BLaER1 treated with 17β-estradiol and CSF1 and Interleukin-3, amounts not matched to agents 10 nM and 100 nM (cell line): ENCODE measurements around the gene HMG20B.
"Not testable (repeated sequence)": the region's sequence is repeated elsewhere in the genome, so short reads cannot be mapped to it uniquely, and the experiment has no call there.

ENCODE experiments used
- H3K27ac ChIP-seq, 11 experiments: shearing (Covaris generic); formaldehyde crosslinking; 2 replicates each; pipeline ENCODE4 v1.8.1; 2022
- H3K27me3 ChIP-seq, 11 experiments: shearing (Covaris generic); formaldehyde crosslinking; 2 replicates each; pipeline ENCODE4 v1.8.1; 2022
- H3K36me3 ChIP-seq, 11 experiments: shearing (Covaris generic); formaldehyde crosslinking; 2 replicates each; pipeline ENCODE4 v1.8.1; 2022
- H3K4me1 ChIP-seq, 10 experiments: shearing (Covaris generic); formaldehyde crosslinking; 2 replicates each; pipeline ENCODE4 v1.8.1; 2022
- H3K4me2 ChIP-seq, 11 experiments: shearing (Covaris generic); formaldehyde crosslinking; 2 replicates each; pipeline ENCODE4 v1.8.1; 2022
- H3K4me3 ChIP-seq, 10 experiments: shearing (Covaris generic); formaldehyde crosslinking; 2 replicates each; pipeline ENCODE4 v1.8.1; 2022
- H3K9ac ChIP-seq, 11 experiments: shearing (Covaris generic); formaldehyde crosslinking; 2 replicates each; pipeline ENCODE4 v1.8.1; 2022
- H3K9me3 ChIP-seq, 11 experiments: shearing (Covaris generic); formaldehyde crosslinking; replicated peaks in 1 of 11; 2 replicates each; pipeline ENCODE4 v1.8.1; 2022
- H4K20me1 ChIP-seq, 11 experiments: shearing (Covaris generic); formaldehyde crosslinking; 2 replicates each; pipeline ENCODE4 v1.8.1; 2022
- Cebpa-rat ChIP-seq, 11 experiments: shearing (Covaris generic); IDR thresholded peaks; 2 replicates each; pipeline ENCODE4 v1.8.1; 2022

HMG20B gene

GRCh38 chr19:3556423-3556977, 16.2 kb upstream of the HMG20B start:
- peaks cover 71 to 93% (median 88%) of the 10 kb centered on the region in 10 experiments for H3K4me1 ChIP-seq
- no peak for TF ChIP-seq Cebpa-rat (IDR thresholded peaks at IDR 0.05)
- H3K9me3 ChIP-seq, result no peaks in the 10 kb centered on the region
- no peaks in the 10 kb centered on the region for H3K27me3 ChIP-seq
- peak overlapping the region; percentile 91 to 100 (median 98) for H3K4me3 ChIP-seq
- peak overlapping the region; percentile 78 to 94 (median 86) for H3K9ac ChIP-seq
- peaks cover 7 to 57% (median 40%) of the 10 kb centered on the region in 11 experiments; a peak in 19 of 22 replicates for H4K20me1 ChIP-seq
- H3K36me3 ChIP-seq, result peaks cover 0 to 2% (median 0%) of the 10 kb centered on the region in 11 experiments; a peak in 7 of 22 replicates
- peak overlapping the region in 10 of 11 experiments; percentile 56 to 82 (median 79); a peak in 19 of 22 replicates for H3K27ac ChIP-seq
- H3K4me2 ChIP-seq, result peak overlapping the region; percentile 74 to 99 (median 94)

- H3K27ac ChIP-seq, result peak overlapping the region; percentile 56 to 82 (median 79); a peak in 21 of 22 replicates
- H3K4me2 ChIP-seq, result peak overlapping the region; percentile 74 to 99 (median 94)
- H4K20me1 ChIP-seq, result peaks cover 7 to 52% (median 34%) of the 10 kb centered on the region in 11 experiments; a peak in 19 of 22 replicates
- TF ChIP-seq Cebpa-rat (IDR thresholded peaks at IDR 0.05), result no peak
- no peaks in the 10 kb centered on the region for H3K9me3 ChIP-seq
- peaks cover 66 to 89% (median 83%) of the 10 kb centered on the region in 10 experiments for H3K4me1 ChIP-seq
- H3K36me3 ChIP-seq, result no peaks in the 10 kb centered on the region
- no peaks in the 10 kb centered on the region for H3K27me3 ChIP-seq
- H3K9ac ChIP-seq, result peak overlapping the region; percentile 78 to 94 (median 86)
- H3K4me3 ChIP-seq, result peak overlapping the region; percentile 91 to 100 (median 98)
These were observed 15.7 kb upstream of the HMG20B start for GRCh38 chr19:3556978-3557460.

GRCh38 chr19:3557461-3558248, 15.1 kb upstream of the HMG20B start, which contains the start of gene MFSD12:
TSS of gene MFSD12 (minus strand) at chr19:3557586. CDS start at chr19:3557403, 183 bp downstream.
- TF ChIP-seq Cebpa-rat (IDR thresholded peaks at IDR 0.05), result no peak
- Histone ChIP-seq H4K20me1 (peaks cover 7 to 45% (median 28%) of the 10 kb centered on the region in 11 experiments; a peak in 19 of 22 replicates), H3K4me2 (peak within 1 kb of the TSS; percentile 74 to 99 (median 94)), H3K9ac (peak within 1 kb of the TSS; percentile 78 to 94 (median 86)), H3K9me3 (no peaks in the 10 kb centered on the region), H3K4me1 (peaks cover 59 to 85% (median 78%) of the 10 kb centered on the region in 10 experiments), H3K4me3 (peak within 1 kb of the TSS; percentile 91 to 100 (median 98)), H3K36me3 (no peaks in the 10 kb centered on the region), H3K27me3 (no peaks in the 10 kb centered on the region), H3K27ac (peak within 1 kb of the TSS; percentile 66 to 82 (median 79); a peak in 21 of 22 replicates)

- Histone ChIP-seq H3K4me3 (no peak overlapping the region), H3K9ac (0 out of 22 replicates have a peak overlapping the region, but pooled peaks of 1 of the 11 experiments have one; percentile 38), H3K27me3 (no peaks in the 10 kb centered on the region), H3K4me1 (peaks cover 11 to 39% (median 27%) of the 10 kb centered on the region in 10 experiments), H3K27ac (peak overlapping the region in 1 of 11 experiments; percentile 22; a peak in 1 of 22 replicates), H4K20me1 (no peaks in the 10 kb centered on the region), H3K4me2 (0 out of 22 replicates have a peak overlapping the region, but pooled peaks of 1 of the 11 experiments have one; percentile 15), H3K36me3 (no peaks in the 10 kb centered on the region), H3K9me3 (no peaks in the 10 kb centered on the region)
- TF ChIP-seq Cebpa-rat (IDR thresholded peaks at IDR 0.05), result no peak
These were observed 8.8 kb upstream of the HMG20B start for GRCh38 chr19:3563709-3564524.

- H4K20me1 ChIP-seq, result no peaks in the 10 kb centered on the region
- H3K27me3 ChIP-seq, result no peaks in the 10 kb centered on the region
- no peak overlapping the region for H3K4me3 ChIP-seq
- no peak for TF ChIP-seq Cebpa-rat (IDR thresholded peaks at IDR 0.05)
- peaks cover 10 to 30% (median 17%) of the 10 kb centered on the region in 10 experiments for H3K4me1 ChIP-seq
- no peak overlapping the region for H3K27ac ChIP-seq
- H3K4me2 ChIP-seq, result no peak overlapping the region
- H3K9me3 ChIP-seq, result no peaks in the 10 kb centered on the region
- H3K36me3 ChIP-seq, result no peaks in the 10 kb centered on the region
- no peak overlapping the region for H3K9ac ChIP-seq
These were observed 7.6 kb upstream of the HMG20B start for GRCh38 chr19:3565139-3565538.

- not testable (repeated sequence) for H3K9me3 ChIP-seq, H3K36me3 ChIP-seq, H3K27ac ChIP-seq, H3K27me3 ChIP-seq, H3K4me3 ChIP-seq, H3K4me2 ChIP-seq, H3K9ac ChIP-seq
- Histone ChIP-seq H3K4me1 (peaks cover 7 to 24% (median 10%) of the 10 kb centered on the region in 10 experiments), H4K20me1 (peaks cover 0 to 17% (median 9%) of the 10 kb centered on the region in 11 experiments; a peak in 15 of 22 replicates)
These were observed 2.7 kb upstream of the HMG20B start for GRCh38 chr19:3570042-3570441.

- peaks cover 0 to 23% (median 14%) of the 10 kb centered on the region in 11 experiments; a peak in 15 of 22 replicates for H4K20me1 ChIP-seq
- no peaks in the 10 kb centered on the region for H3K27me3 ChIP-seq
- peaks cover 7 to 29% (median 10%) of the 10 kb centered on the region in 10 experiments for H3K4me1 ChIP-seq
- TF ChIP-seq Cebpa-rat (IDR thresholded peaks at IDR 0.05), result no peak
- H3K4me3 ChIP-seq, result no peak overlapping the region
- H3K36me3 ChIP-seq, result peaks cover 0 to 15% (median 12%) of the 10 kb centered on the region in 11 experiments; a peak in 16 of 22 replicates
- H3K4me2 ChIP-seq, result no peak overlapping the region
- no peak overlapping the region for H3K27ac ChIP-seq
- no peaks in the 10 kb centered on the region for H3K9me3 ChIP-seq
- no peak overlapping the region for H3K9ac ChIP-seq
These were observed 2.1 kb upstream of the HMG20B start for GRCh38 chr19:3570606-3571011.

- H3K4me3 ChIP-seq, result peak overlapping the region; percentile 48 to 71 (median 58)
- no peaks in the 10 kb centered on the region for H3K9me3 ChIP-seq
- TF ChIP-seq Cebpa-rat (IDR thresholded peaks at IDR 0.05), result no peak
- peaks cover 7 to 34% (median 11%) of the 10 kb centered on the region in 10 experiments for H3K4me1 ChIP-seq
- H3K36me3 ChIP-seq, result peaks cover 10 to 27% (median 23%) of the 10 kb centered on the region in 11 experiments
- H4K20me1 ChIP-seq, result peaks cover 0 to 32% (median 17%) of the 10 kb centered on the region in 11 experiments; a peak in 16 of 22 replicates
- peak overlapping the region in 10 of 11 experiments; percentile 14 to 72 (median 54); a peak in 13 of 22 replicates for H3K27ac ChIP-seq
- peak overlapping the region; percentile 53 to 70 (median 63); a peak in 21 of 22 replicates for H3K9ac ChIP-seq
- no peaks in the 10 kb centered on the region for H3K27me3 ChIP-seq
- H3K4me2 ChIP-seq, result peak overlapping the region; percentile 76 to 95 (median 86)
These were observed 451 bp upstream of the HMG20B start for GRCh38 chr19:3572132-3572854.
